GM19328 (cell line): ENCODE measurements around the gene PGAP3.

Experiments used
- ATAC-seq: cut with Tn5 transposase; IDR thresholded peaks from one replicate; pipeline ENCODE4 v1.9.1; 2021; ENCODE audit warnings: mild to moderate bottlenecking, moderate library complexity; ENCODE audit not compliant: unreplicated experiment

The PGAP3 gene

DNA sequence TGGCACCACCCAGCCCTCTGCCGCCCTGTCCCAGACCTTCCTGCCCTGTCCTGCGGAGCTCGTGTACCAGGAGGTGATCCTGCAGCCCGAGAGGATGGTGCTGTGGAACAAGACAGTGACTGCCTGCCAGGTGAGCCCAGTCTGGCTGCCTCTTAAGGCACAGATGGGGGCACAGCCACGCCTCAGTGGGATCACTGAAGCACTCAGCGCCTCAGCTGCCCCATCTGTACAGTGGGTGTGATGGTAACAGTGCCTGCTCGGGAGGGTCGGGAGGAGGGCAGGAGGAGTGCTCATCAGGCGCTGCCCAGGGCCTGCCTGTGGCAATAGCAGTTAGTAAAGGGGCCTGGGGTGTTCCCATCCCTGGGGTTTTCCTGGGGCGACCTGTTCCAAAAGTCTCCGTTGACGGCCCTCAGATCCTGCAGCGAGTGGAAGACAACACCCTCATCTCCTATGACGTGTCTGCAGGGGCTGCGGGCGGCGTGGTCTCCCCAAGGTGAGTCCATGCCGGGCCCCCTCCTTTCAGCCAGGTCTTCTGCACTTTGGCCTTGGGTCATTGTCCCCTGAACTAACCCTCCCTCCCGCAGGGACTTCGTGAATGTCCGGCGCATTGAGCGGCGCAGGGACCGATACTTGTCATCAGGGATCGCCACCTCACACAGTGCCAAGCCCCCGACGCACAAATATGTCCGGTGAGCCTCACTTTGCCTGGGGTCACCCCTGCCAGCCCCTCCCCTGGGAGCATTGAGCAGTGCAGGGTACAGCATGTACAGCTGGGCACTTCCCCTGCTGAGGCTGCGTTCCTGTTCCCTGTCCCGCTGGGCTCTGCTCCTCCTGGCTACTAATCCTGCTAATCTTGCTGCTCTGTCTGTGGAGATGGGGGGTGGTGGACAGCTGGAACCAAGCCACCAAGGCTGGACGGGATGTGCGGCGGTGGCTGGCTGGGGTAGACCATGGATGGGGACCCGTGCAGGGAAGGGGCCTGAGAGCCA lies 27.2 kb downstream of the PGAP3 start:
- ATAC-seq, result no peak

DNA sequence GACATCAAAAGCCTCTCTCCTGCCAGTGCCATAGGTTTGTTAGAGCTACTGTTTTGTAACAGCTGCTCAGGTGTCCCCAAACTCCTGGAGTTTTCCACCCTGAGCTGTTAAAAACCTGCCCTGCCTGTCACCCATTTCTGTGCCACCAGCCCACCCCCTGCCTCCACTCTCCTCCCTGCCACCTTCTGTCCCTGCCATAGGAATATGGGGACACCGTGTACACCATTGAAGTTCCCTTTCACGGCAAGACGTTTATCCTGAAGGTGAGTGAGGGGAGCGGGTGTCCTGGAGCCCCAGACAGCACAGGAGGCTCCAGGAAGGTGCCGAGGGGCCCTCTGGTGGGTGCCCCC lies 27.9 kb downstream of the PGAP3 start:
- ATAC-seq, result no peak

DNA sequence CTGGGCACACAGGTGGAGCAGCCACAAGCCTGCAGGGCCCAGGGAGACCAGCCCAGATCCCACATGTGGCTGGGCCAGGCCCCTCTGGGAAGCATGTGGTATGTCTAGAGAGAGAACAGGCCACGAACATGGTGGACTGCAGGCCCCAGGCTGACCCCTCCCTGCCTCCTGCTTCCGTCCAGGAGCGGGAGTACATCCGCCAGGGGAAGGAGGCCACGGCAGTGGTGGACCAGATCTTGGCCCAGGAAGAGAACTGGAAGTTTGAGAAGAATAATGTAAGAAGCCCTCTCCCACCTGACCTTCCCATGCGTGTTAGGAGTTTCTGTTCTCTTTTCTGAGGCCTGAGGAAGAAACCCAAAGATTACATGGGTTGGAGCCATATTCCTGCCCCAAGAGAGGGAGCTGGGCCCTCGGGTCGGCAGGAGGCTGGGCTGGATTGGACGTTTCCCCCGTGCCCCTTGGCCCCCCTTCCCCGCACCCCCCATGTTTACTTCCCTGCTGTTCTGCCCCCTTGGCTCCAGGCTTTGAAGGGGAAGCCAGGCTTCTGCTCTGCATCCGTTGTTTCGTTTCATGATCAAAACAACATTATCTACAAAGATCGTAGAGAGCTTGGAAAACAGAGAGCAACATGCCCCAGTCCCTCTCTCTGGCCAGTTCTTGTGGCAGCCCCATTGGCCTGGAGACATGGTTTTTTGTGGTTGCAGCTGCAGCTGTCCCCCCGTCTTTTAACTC lies 28.4 kb downstream of the PGAP3 start:
- ATAC-seq, result no peak

DNA sequence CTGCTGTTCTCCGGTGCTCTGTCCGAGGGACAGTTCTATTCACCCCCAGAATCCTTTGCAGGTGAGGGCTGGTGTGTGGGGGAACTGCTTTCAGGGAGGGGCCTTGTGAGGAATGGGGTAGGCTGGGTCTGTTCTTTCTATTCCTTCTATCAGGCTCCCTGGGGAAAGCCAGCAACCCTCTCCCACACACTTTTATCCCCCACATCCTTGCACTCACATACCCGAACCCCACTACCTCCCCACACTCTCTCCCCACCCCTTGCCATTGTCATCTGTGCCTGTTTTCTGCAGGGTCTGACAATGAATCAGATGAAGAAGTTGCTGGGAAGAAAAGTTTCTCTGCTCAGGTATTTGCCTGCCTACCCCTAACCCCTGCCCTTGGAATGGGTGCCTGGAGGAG lies 29.1 kb downstream of the PGAP3 start:
- ATAC-seq, result no peak

DNA sequence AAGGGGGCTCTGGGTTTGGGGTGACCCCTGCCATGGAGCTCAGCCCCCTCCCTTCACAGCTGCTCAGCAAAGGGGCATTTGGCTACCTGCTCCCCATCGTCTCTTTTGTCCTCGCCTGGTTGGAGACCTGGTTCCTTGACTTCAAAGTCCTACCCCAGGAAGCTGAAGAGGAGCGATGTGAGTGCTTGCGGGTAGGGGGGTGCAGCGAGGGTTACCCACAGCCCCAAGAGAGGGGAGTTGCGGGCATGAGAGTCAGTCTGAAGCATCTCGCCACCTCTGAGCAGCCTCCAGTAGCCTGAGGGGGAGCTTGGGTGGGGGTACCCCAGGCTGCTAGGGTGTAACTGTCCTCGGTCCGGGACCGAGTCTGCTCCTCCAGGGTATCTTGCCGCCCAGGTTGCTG lies 29.5 kb downstream of the PGAP3 start:
- ATAC-seq, result no peak

DNA sequence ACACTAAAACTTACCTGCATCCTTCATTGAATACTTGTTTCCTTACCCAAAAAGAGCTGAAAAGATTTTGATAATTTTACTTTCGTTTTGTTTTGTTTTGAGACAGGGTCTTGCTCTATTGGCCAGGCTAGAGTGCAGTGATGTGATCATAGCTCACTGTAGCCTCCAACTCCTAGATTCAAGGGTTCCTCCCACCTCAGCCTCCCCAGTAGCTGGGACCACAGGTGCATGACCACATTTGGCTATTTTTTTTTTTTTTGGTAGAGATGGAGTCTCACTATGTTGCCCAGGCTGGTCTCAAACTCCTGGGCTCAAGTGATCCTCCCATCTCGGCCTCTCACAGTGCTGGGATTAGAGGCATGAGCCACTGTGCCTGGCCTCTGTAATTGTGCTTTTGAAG lies 32.8 kb downstream of the PGAP3 start:
- no peak for ATAC-seq

DNA sequence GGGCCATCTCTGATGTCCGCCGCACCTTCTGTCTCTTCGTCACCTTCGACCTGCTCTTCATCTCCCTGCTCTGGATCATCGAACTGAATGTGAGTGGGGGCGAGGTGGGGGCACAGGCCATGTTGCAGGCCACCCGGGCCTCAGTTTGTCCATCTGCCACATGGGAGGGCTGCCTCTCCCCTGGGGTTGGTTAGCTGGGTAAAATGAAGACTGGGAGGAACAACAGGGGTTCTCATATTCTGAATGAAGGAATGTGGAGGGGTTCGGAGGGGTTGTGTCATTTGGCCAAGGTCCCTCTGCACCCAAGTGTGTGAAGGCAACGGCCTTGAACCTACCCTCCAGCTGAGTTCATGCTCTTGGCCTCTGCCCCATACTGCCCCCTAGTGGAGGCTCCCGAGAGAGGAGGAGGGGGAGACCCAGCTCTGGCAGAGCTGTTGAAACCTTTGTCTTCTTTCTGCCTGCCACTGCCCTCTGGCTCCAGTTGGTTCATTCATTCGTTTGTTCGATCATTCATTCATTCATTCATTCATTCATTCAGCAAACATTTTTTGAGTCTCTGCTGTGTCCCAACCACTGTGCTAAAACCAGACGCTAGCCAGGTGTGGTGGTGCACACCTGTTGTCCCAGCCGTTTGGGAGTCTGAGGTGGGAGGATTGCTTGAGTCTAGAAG lies 34.1 kb downstream of the PGAP3 start:
- ATAC-seq, result no peak

DNA sequence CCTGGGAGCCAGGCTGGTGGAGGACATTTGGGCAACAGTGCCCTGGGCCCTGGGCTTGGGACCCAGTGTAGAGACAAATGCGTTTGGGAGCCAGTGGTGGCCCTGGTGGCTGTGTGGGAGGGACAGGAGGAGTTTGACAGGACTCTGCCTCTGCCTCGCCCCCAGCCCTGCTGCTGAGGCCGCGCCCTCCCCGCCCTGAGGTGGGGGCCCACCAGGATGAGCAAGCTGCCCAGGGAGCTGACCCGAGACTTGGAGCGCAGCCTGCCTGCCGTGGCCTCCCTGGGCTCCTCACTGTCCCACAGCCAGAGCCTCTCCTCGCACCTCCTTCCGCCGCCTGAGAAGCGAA lies 34.6 kb downstream of the PGAP3 start:
- no peak for ATAC-seq

DNA sequence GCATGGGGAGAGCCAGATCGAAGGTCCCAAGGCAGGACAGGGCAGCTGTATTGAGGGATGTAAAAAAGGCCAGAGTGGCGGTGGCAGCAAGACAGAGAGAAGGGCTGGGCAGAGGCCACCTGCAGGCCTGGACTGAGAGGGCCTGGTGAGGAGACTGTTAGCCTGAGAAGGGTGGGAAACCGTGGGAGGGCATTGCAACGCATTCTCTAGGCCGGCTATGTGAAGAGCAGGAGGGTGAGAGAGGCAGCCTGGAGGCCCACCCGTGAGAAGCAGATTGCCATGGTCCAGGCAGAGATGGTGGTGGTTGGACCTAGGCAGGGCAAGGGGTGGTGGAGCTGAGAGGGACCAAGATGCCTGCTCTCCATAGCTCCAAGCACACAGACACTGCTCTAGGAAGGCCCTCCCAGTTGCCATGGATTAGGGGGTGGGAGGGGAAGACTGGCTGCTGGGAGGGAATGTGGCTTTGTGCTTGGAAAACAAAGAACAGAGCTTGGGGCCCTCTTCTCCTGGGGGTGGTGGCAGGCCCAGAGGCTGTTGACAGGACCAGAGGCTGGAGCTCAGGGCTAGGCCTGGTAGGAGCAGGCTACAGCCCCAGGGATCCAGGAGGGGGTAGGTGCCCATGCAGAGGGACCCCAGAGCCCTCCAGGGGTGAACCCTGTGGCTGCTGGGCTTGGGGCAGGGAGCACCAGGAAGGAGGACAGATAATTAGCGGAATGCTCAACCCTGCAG lies 35.1 kb downstream of the PGAP3 start:
- no peak for ATAC-seq

DNA sequence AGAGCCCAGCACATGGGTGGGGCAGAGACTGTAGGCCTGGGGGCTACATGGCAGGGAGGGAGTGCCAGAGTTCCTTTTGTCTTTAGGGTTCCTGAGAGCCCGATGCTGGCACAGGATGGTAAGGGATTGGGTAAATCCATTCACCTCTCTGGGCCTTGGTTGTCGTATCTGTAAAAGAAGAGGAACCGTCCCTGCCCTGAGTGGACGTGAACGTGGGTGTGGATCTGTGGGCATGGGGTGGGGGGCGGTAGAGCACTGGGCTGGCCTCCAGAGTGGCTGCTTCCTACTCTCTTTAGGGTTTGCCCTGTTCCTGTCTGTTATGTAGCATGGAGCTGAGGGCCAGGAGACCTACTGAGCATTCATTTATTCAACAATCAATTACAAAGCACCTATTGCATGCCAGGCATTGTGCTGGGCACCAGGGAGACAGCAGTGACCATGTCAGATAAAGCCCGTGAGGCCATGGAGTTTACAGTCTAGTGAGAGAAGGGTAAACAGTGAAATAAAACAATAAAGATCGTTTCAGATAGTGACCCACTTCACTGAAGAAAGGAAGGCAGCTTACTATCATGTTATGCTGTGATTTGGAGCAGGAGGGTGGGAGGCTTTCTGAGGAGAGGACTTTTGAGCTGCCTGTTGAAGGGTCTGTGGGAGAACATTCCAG lies 35.8 kb downstream of the PGAP3 start:
- no peak for ATAC-seq

DNA sequence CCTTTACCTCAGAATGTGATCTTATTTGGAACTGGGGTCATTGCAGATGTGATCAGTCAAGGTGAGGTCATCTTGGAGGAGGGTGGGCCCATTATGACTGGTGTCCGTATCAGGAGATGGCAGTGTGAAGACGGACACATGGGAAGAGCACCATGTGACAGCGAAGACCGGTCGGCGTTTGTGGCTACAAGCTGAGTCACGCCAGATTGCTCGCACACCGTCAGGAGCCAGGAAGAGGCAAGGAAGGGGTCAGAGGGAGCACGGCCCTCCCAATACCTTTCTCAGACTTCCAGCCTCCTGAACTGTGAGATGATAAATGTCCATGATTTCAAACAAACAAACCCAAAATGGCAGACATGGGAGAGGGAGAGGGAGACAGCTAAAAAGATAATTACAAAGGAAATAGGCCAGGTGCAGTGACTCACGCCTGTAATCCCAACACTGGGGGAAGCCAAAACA lies 37.7 kb downstream of the PGAP3 start:
- ATAC-seq, result no peak

DNA sequence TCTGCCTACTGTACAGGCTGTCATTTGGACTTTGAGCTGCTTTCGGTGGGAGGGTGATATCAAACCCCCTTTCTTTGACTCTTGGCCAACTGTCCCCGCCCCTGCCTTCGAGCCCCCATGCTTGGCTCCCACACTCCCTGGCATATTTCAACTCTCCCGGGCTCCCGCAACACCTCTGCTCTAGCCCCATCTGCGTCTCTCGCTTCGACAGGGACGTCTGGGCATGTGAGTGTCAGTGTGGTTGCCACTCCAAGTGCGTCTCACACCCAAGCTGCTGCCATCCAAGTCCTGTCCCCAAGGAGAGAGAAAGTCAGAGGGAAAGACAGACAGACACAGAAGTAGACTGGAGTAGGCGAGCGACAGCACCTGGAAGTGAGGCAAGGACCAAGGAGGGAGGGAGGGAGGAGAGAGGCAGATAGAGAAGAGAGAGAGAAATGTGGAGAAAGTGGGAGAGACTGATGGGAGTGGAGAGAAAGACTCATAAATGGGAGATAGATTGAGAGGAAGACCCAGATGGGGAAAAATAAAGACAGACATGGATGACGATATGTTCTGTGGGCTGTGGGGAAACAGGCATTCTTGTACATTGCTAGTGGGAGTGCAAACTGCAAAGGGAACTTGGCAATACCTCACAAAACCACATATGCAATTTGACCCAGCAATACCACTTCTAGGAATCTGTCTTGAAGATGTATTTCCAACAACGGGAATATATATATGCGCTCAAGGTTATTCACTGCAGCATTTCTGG lies 39.1 kb downstream of the PGAP3 start:
- no peak for ATAC-seq

DNA sequence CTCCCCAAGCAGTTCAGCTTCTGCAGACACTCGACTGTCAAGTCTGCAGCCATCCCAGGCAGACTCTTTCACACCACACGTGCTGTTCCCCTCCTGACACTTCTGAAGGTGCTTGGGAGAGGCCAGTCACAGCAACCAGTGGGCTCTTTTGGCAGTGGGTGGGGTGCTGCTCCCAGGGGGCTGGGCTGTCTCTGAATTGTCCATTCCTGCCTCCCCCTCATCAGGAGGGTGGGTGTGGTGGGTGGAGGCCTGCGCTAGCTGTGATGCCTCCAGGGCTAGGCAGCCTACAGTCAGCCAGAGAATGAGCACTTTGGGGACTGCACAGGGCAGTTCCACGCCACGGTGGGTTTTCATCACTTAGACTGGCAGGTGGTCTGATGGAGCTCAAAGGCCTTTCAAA lies 40.6 kb downstream of the PGAP3 start:
- ATAC-seq, result no peak

DNA sequence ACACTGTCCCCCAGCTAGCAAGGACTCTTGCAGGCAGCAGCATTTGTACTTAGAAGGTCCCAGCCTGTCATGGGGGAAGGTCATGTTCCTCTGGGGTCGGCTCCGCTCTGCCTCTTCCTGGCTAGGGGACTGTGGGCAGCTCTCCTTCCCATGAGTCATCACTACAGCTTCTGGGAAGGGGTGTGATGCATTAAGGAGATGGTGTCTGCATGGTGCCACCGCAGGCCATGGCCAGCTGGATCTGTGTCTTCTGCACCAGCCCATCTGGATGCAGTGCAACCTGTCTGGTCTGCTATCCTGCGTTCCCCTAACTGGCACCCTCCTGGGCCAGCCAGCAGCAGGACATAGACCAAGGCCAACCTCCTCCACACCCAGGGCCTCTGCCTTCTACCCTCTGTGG lies 44.6 kb downstream of the PGAP3 start:
- ATAC-seq, result no peak

DNA sequence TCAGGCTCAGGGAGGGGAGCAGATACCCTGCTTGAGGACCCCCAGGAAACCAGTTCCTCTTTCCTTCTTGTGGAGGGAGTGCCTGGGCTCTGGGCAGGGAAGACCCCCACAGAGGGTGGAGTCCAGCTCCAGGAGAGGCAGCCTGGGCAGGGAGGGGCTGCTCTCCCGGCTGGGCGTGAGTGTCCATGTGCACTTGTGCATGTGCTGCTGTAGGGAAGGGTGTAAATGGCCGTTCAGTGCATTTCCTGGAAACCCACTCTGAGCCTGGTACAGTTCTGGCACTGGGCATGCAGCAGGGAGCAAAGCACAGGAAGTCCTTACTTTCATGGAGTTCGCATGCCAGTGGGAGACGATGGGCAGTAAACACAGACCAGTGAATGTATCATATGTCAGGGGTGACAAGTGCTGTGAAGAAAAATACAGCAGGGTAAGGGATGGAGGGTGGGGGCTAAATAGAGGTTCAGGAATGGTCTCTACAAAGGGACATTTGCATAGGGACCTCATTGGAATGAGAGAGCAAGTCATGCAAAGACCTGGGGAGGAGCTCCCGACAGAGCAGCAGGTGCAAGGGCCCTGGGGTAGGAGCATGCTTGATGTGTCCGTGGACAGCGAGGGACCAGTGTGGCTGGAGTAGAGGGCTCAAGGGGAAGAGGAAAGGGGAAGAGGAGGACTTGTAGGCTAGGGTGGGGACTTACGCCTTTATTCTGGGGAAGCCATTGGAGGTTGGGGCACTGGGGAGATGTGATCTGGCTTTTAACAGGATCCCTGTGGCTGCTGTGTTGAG lies 45.4 kb downstream of the PGAP3 start:
- ATAC-seq, result no peak

DNA sequence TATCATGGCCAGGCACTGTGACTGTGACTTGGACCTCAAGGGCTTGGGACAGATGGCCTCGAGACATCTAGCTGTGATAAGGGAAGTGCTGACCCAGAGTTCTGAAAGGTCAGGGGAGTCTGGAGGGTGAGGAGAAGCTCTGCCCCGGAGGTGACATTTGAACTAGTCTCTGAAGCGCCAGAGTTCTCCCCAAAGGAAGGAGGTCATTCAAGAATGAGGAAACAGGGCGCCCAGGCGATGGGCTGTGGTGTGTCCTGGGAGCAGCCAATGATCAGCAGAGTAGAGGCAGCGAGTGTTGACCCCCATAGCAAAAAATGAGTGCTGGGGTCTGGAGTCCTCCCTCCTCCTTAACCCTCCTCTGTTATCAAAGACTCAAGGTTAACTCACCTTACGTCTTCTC lies 46.0 kb downstream of the PGAP3 start:
- ATAC-seq, result no peak

DNA sequence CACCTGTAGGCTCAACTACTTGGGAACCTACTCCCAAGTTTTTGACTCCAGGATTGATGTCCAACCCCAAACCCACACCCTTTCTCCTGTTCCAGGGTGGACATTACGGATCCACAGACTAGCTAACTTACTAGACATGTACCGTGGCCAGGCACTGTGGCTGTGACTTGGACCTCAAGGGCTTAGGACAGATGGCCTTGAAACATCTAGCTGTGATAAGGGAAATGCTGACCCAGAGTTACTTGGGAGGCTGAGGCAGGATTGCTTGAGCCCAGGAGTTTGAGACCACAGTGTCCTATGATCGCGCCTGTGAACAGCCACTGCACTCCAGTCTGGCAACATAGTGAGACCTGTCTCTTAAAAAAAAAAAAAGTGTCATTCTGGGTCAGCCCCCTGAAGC lies 46.8 kb downstream of the PGAP3 start:
- no peak for ATAC-seq

DNA sequence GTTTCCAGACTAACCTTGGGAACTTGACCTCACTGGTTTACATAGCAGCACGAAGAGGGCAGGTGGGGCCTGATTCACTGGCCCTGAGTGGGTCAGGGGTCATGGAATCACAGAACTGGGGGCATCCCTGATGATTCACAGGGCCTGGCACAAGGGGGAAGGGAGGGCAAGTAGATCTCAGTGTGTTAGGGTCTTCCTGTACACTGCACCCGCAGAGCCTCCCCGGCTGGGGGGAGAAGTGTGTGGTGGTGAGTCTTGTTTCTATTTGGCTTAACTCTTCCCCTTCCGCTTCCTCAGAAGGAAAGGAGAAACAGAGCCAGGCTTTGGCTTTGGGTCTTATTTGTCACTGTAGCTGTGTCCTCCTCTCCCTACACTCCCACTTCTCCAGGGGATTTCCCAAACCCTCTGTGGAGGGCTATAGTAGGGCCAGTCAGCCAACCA lies 47.2 kb downstream of the PGAP3 start:
- no peak for ATAC-seq
